ENCODE results near the gene RTEL1. TPM values are rescaled to one million over a fixed set of nuclear protein-coding genes. Genes with fewer than 3 reads are reported as not detected.
"Not testable (repeated sequence)": the region's sequence is repeated elsewhere in the genome, so short reads cannot be mapped to it uniquely, and the experiment has no call there.

Gene RTEL1
- total and polyA plus RNA-seq, 8 donors = 7.6 to 70.4 (median 16.1) TPM

DNA sequence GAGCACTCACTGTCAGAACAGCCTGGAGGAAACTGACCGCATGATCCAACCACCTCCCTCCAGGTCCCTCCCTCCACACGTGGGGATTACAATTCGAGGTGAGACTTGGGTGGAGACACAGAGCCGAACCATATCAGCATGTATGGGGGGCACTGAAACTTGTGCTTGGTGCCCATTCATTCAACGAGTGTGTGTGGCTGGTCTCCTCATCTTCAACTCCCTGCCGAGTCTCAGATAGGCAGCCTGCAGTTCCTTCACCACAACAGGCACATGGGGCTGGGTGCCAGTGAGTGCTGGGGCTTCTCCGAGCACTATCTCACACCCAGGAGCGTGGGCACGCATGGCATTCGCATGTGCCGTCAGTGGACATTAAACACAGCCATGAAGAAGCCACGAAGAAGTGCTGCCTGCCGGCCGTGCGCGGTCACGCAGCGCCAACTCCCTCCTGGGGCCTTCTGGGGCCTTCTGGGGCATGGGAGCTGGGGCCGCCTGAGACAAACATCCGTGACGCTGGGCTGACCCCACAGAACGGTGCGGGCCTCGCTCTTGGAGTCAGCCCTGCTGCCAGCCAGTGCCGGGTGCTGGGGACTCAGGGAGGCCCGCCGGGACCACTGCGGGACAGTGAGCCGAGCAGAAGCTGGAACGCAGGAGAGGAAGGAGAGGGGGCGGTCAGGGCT is 714 bp upstream of the RTEL1 start:
- WGBS, 5 donors = 34 to 46% (median 40%) methylated on average over 31 of the region's 31 CpGs
- TF ChIP-seq EP300 (IDR thresholded peaks at IDR 0.05) (no peak), CTCF (IDR thresholded peaks at IDR 0.05) (no peak), POLR2A (IDR thresholded peaks at IDR 0.05) (no peak), POLR2AphosphoS5 (IDR thresholded peaks at IDR 0.05) (no peak)
- peaks cover 32 to 54% (median 44%) of the 10 kb centered on the region in 4 donors for H3K4me1 ChIP-seq
- peak overlapping the region; percentile 72 to 95 (median 84) for H3K4me3 ChIP-seq
- peaks cover 0 to 19% (median 8%) of the 10 kb centered on the region in 3 donors for H3K27me3 ChIP-seq
- no peak for DNase-seq
- intact Hi-C loops (cut with DNase I; ENCODE audit: low total_unique reads) = no loop called here
- H3K36me3 ChIP-seq = peaks cover 10 to 26% (median 22%) of the 10 kb centered on the region in 4 donors
- H3K9me3 ChIP-seq = no peaks in the 10 kb centered on the region
- peak overlapping the region; percentile 71 to 90 (median 89) for H3K27ac ChIP-seq

- WGBS, 5 donors = 0 to 4% (median 1%) methylated on average over 13 to 25 of the region's 25 CpGs
These were observed 656 bp downstream of the RTEL1 start for GRCh38 chr20:63658749-63659187.

GRCh38 chr20:63659370-63659769 is 1.3 kb downstream of the RTEL1 start:
- DNase-seq = no peak
- peaks cover 15 to 36% (median 27%) of the 10 kb centered on the region in 4 donors for H3K4me1 ChIP-seq
- 48 to 55% (median 52%) methylated on average over 13 of the region's 13 CpGs for WGBS, 5 donors
- no peaks in the 10 kb centered on the region for H3K27me3 ChIP-seq
- H3K4me3 ChIP-seq = peak overlapping the region; percentile 72 to 95 (median 84)
- intact Hi-C loops (cut with DNase I; ENCODE audit: low total_unique reads) = no loop called here
- H3K36me3 ChIP-seq = peaks cover 26 to 44% (median 42%) of the 10 kb centered on the region in 4 donors
- no peaks in the 10 kb centered on the region for H3K9me3 ChIP-seq
- peak overlapping the region in 4 of 5 donors; percentile 85 to 90 (median 90) for H3K27ac ChIP-seq
- TF ChIP-seq POLR2AphosphoS5 (IDR thresholded peaks at IDR 0.05) (no peak), POLR2A (IDR thresholded peaks at IDR 0.05) (no peak), CTCF (IDR thresholded peaks at IDR 0.05) (no peak), EP300 (IDR thresholded peaks at IDR 0.05) (no peak)

More at GRCh38 chr20:63658749-63659187, 656 bp downstream of the RTEL1 start:
- intact Hi-C loops (cut with DNase I; ENCODE audit: low total_unique reads) = no loop called here
- H3K4me3 ChIP-seq = peak overlapping the region; percentile 72 to 95 (median 84)
- peaks cover 0 to 5% (median 0%) of the 10 kb centered on the region in 3 donors for H3K27me3 ChIP-seq
- H3K4me1 ChIP-seq = peaks cover 20 to 42% (median 30%) of the 10 kb centered on the region in 4 donors
- peak overlapping the region; percentile 71 to 90 (median 89) for H3K27ac ChIP-seq
- H3K36me3 ChIP-seq = peaks cover 24 to 39% (median 36%) of the 10 kb centered on the region in 4 donors
- no peaks in the 10 kb centered on the region for H3K9me3 ChIP-seq
- no peak for DNase-seq
- TF ChIP-seq POLR2AphosphoS5 (IDR thresholded peaks at IDR 0.05) (no peak), POLR2A (IDR thresholded peaks at IDR 0.05) (no peak), CTCF (IDR thresholded peaks at IDR 0.05) (no peak), EP300 (IDR thresholded peaks at IDR 0.05) (no peak)

DNA sequence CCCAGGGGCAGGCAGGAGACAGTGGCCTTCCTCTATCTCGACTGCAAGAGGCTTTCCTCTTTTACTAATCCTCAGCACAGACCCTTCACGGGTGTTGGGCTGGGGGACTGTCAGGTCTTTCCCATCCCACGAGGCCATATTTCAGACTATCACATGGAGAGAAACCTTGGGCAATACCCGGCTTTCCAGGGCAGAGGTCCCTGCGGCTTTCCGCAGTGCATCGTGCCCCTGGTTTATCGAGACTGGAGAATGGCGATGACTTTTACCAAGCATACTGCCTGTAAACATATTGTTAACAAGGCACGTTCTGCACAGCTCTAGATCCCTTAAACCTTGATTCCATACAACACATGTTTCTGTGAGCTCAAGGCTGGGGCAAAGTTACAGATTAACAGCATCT is 2.1 kb downstream of the RTEL1 start:
- intact Hi-C loops (cut with DNase I; ENCODE audit: low total_unique reads); H3K4me3 ChIP-seq; H3K27me3 ChIP-seq; DNase-seq; H3K27ac ChIP-seq; H3K9me3 ChIP-seq: not testable (repeated sequence)
- H3K4me1 ChIP-seq = peaks cover 15 to 42% (median 27%) of the 10 kb centered on the region in 4 donors
- 88 to 93% (median 89%) methylated on average over 10 of the region's 10 CpGs for WGBS, 5 donors
- H3K36me3 ChIP-seq = peaks cover 26 to 52% (median 49%) of the 10 kb centered on the region in 4 donors

GRCh38 chr20:63660622-63661021 is 2.5 kb downstream of the RTEL1 start:
- no peaks in the 10 kb centered on the region for H3K27me3 ChIP-seq
- TF ChIP-seq EP300 (IDR thresholded peaks at IDR 0.05) = no peak
- no peak for TF ChIP-seq POLR2AphosphoS5 (IDR thresholded peaks at IDR 0.05)
- no peak for TF ChIP-seq CTCF (IDR thresholded peaks at IDR 0.05)
- TF ChIP-seq POLR2A (IDR thresholded peaks at IDR 0.05) = no peak
- peaks cover 15 to 42% (median 27%) of the 10 kb centered on the region in 4 donors for H3K4me1 ChIP-seq
- H3K4me3 ChIP-seq = no peak overlapping the region
- H3K9me3 ChIP-seq = no peaks in the 10 kb centered on the region
- DNase-seq = no peak
- WGBS, 5 donors = 81 to 91% (median 85%) methylated on average over 8 of the region's 8 CpGs
- H3K27ac ChIP-seq = no peak overlapping the region
- peaks cover 26 to 57% (median 52%) of the 10 kb centered on the region in 4 donors for H3K36me3 ChIP-seq
- intact Hi-C loops (cut with DNase I; ENCODE audit: low total_unique reads) = no loop called here
